Tongue (tissue), 2 donors: ENCODE results near the gene ARHGAP25. TPM values are rescaled to one million over a fixed set of nuclear protein-coding genes. Genes with fewer than 3 reads are reported as not detected.
A peak's percentile ranks its signal among the peaks of the same experiment; 100 is the strongest.

ENCODE experiments used
- DNase-seq: peaks from one replicate; pipeline ENCODE4 v3.0.0-alpha.2; 2015
- total RNA-seq: library from RNA; depleted of rRNA; stranded (reverse); fragments of >200 nt; gene quantifications from one replicate; pipeline ENCODE4 v1.2.3, GENCODE V29; 2014

Gene ARHGAP25, protein sequence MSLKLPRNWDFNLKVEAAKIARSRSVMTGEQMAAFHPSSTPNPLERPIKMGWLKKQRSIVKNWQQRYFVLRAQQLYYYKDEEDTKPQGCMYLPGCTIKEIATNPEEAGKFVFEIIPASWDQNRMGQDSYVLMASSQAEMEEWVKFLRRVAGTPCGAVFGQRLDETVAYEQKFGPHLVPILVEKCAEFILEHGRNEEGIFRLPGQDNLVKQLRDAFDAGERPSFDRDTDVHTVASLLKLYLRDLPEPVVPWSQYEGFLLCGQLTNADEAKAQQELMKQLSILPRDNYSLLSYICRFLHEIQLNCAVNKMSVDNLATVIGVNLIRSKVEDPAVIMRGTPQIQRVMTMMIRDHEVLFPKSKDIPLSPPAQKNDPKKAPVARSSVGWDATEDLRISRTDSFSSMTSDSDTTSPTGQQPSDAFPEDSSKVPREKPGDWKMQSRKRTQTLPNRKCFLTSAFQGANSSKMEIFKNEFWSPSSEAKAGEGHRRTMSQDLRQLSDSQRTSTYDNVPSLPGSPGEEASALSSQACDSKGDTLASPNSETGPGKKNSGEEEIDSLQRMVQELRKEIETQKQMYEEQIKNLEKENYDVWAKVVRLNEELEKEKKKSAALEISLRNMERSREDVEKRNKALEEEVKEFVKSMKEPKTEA
- total RNA-seq: 5.4 TPM

DNA sequence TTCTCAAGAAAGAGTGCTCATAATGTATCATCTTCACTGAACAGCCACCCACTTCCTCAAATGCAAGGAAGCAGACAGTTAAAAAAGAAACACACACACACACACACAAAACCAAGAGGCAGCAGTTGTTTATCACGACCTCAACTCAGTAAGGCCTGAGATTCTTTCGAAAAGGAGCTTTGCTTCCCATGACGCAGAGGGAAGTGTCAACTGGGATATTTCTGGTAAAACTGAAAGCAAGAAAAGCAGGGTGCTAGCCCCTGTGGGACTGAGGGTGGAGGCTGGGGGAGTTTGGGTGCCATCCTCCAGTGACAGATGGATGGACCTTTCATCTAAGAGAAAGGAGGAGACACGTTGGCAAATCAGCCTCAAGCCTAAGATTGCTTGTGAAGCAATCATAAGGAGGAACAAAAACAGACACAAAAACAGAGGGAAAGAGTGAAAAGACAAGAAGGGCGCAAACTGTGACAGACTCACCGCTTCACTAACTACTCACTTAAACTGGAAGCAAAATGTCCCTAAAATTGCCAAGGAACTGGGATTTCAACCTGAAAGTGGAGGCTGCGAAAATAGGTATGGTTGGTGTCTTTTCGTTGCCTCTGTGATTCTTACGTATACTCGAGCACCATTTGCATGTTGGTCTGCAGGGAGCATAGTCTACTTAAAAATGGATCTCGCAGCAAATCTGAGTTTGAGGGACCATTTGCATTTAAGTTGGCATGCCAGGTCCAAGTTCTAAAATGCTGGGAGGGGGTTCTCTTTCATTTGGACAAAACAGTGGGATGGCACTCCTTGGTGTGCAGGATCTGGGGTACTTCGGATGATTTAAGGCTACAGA, at the start of gene ARHGAP25:
ARHGAP25 (plus strand) TSS at position 124 of the 838 bp plus-strand sequence; CDS start at position 513, 389 bp downstream.
- DNase-seq: no peak

DNA sequence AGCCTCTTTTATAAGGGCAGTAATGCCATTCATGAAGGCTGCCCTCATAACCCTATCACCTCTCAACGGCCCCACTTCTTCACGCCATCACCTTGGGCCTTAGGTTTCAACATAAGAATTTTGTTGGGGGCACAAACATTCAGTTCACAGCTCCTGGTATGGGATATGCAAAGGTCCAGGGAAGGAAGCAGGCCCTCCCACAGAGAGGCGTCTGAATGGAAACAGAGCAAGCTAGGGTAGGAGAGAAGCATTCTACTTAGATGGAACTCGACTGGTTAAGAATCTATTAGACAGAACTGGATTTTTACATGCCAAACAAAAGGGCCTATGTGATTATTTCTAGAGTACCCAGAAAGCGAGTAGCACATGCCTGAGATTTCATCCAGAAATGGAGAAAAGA, 48.4 kb upstream of the ARHGAP25 start:
- no peak for DNase-seq

DNA sequence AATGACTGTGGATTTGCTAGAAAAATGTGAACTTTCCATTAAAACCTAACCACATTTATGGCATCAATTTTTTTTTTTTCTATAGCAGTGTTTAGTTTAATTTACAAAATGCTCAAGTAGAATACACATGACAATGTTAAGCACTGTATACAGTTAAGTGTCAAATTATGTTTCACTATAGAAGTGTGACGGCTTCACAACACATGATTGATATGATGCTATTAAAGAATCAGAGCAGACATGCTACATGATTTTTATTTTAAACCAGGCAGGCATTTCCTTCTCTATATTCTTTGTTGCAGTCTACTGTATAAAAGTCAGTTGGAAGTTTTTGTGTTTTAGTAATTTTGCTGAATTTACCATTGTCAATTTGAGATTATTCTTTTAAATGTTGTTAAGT, 47.6 kb upstream of the ARHGAP25 start:
- no peak for DNase-seq

DNA sequence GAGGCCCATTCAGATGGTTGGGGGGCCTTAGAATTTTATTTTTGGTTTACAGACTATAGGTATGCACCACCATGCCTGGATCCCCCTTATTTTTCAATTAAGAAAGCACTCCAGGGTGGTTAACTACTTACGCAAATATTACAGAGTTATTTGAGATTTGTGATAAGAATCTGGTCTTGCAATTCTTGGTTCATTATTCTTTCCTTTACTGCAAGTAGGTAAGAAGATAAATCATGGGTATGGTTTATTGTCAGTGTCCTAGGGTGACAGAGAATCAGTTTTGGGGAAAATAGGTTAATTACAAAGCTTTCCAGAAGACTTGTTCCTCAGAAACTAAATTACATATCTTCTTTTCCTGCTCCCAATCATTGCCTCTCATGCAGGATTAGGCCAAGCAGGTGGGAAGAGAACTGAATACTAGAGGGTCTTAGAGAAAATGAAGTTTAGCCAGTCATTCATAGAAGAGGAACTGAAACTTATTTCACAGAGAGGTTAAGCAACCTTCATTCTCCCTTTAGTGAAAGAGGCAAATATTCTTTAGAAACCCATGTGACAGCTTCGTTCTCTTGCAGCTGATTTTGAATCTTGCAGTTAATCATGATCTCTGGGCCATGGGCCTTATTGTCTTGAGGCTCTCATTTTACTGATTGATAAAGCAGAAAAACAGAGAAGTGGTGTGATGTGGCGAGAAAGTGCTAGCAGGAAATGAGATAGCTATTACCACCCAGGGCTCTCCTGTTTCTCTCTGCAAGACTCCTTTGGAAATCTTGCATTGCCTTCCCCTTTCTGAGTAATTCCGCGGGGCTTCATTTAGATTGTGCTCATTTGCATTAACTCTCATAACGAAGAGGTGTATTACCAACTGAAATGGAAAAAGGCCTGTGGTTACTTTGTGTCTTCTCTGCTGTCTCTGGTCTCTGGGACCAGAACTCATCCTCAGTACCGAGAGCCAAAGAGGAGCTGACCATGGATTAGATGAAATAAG, 44.8 kb upstream of the ARHGAP25 start:
- DNase-seq: no peak

DNA sequence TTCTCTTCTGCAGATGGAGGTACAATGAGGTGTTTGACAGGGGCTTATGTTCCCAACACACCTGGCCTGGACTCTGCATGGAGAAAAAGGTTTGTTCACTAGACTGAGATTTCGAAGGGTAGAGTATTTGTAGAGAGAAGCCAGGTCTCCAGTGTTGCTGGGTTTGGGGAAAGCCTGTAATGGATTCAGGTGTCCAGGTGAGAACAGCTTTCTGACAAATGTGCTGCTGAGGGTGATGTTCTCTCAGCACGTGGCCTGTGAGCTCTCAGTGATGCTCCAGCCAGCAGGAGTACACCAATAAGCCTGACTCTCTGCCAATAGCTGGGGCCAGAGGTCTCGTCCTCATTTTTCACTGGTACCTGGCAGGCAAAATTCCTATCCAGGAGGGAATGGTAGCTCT, 43.8 kb upstream of the ARHGAP25 start:
- no peak for DNase-seq

DNA sequence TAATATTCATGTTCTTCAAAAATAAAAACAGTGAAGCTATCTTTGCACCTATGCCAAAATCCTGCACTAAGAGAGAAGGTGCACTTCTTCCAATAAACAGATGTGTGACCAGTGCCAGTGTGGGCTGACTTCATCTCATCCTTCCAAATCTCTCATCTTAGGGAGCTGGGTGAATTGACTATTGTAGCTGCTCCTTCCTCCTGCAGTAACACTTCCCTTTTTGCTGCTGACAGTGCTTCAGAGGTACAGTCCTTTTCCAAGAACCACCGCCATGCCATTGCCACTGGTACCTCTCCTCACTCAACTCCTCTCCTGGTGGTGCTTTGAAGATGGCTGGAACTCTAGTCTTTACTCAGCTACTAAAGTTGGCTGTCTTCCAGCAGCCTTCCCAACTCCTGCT, 42.1 kb upstream of the ARHGAP25 start:
- no peak for DNase-seq

DNA sequence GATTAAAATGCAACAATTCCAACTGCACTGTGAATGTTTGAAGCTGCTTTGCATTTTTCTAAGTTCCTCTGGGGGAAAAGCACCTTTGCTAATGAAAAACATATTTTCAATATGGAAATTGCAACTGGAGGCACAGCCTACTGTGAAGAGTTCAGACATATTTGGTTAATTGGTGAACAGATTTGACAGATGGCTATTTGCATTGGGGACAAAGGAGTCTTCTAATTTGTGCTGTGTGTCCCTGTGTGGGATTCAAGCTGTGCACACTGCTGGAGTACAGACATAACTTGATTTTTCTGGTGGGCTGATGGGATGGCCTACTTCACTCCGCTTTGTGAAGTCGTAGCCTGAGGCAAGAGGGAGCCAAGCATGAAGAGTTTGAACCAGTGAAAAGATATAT, 40.7 kb upstream of the ARHGAP25 start:
- DNase-seq: no peak

DNA sequence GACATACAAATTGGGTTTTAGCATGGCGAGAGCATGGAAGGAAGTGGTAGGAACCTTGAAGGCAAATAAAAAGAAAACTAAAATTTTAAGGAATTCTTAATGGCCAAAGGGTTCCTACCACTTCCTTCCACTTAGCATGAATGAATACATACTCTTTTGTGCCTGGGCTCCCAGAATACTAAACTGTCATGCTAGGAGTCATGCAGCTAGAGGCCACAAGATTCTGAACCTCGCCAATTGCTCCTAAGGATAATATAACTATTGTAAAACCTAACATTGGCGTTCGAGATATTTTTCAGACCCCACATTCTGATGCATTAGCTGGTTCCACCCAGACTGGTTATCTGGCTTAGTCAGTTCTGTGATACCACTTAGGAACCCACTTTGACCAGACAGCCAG, 38.6 kb upstream of the ARHGAP25 start:
- DNase-seq: no peak

DNA sequence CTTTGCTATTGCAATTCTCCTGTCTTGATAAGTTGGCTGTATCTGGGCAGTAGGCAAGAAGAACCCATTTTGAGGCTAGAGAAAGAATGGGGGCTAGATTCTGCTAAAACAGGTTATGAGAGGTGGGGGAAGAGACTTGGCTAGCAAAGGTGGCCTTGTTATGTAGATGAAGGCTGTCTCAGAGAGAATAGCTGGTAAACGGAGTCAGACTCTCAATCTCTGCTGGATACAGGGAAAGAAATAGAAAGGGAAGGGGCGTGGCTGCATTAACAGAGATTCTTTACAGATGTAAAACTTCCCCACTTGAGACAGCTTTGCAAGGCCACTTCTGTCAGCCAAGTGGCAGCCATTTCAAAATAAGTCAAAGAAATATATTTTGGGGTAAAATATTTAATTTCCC, 38.1 kb upstream of the ARHGAP25 start:
- DNase-seq: no peak

DNA sequence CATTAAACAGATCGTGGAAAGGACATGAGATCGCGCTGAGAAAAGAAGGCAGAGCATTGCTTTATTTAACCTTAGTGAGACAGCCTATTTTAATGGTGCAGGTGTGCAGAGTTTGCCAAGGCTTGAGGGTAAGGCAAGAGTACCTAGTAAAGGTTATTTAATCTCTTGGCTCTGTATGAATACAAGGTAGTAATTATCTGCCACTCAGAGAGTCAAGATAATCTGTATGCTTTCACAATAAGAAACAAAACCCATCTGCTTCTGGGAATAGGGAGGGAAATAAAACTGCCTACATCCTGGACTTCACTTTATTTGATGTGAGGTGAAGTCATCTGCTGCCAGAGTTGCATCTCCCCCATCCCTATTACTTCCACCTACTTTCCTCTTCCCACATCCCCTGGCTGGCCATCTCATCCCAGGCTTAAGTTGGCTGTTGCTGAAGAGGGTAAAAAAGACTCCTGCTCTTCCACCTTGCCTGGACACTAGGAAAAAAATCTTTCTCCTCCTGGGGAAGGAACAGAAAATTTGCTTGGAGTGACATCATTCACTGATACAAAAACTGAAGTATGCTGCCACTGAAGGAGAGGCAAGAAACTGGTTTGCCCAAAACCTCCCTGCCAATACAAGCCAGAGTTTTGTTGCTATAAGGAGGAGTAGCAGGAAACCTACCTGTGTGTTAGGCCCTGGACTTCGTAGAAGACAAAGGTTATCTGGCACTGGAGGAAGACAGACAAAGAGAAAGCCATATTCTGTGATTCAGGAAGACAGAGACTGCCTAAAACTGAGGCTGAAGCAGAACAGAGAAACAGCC, 35.8 kb upstream of the ARHGAP25 start:
- DNase-seq: no peak

DNA sequence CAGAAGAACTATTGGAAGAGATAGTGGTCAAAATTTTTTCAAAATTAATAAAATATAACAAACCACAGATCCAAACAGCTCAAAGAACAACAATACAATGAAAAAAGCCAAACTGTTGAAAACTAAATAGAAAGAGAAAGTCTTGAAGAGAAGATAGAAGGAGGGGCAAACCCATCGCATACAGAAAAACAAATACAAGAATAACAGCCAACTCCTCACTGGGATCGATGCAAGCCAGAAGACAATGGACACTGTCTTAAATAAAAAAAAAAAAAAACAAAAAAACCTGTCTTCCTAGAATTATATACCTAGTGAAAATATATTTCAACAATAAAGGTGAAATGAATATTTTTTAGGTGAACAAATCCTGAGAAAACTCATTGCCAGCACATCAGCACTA, 34.1 kb upstream of the ARHGAP25 start:
- DNase-seq: no peak

DNA sequence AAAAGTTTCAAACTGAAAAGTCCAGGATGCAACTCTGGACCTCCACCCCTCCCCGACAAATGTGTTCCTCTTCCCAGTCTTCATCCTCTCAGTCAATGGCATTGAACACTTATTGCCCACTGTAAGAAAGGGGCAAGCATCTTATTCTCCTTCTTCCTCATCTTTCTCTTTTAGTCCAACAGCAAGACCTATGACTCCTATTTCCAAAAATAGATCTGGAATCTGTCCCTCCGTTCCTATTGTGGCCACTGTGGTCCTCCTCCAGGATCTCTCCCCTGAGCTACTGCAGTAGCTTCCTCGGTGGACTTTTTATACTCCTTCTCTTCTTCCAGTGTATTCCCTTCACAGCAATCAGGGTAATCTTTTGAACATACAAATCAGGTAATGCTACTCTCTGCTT, 28.0 kb upstream of the ARHGAP25 start:
- DNase-seq: no peak

DNA sequence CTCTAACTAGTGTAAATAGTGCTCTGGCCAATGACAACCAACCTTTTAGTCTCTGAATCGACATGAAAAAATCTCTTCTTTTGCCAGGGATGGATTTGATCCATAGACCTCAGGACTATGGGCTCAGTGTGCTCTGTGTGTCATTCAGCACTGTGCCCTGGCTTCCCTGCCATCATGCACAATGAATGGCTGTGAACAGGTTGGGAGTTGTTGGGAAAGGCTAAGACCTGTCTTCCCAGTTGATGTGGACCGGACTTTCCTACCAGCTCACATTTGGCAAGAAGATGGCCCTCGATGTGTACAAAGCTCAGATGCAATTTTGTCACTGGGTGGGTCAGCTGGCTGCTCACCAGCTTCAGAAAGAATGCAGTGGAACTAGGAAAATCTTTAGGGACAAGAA, 26.0 kb upstream of the ARHGAP25 start:
- DNase-seq: no peak

DNA sequence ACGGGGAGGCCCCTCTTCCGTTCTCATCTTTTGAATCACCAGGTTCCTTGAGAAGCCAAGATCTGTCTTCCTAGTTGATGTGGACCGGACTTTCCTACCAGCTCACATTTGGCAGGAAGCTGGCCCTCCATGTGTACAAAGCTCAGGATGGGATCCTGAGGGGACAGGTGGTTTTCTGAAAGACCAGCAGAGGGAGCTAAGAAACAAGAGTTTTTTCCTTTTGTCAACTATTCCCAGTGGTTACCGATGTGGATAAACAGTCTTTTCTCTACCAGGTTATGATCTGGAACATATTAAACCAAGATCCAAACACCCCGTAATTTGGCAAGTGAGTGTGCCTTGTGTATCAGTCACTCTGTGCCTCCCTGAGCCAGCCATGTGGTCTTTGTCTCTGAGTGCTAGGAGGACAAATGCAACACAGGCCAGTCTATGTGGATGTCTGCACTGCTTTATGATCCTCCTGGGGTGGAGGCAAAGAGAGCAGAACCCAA, 25.1 kb upstream of the ARHGAP25 start:
- DNase-seq: peak; percentile 48

DNA sequence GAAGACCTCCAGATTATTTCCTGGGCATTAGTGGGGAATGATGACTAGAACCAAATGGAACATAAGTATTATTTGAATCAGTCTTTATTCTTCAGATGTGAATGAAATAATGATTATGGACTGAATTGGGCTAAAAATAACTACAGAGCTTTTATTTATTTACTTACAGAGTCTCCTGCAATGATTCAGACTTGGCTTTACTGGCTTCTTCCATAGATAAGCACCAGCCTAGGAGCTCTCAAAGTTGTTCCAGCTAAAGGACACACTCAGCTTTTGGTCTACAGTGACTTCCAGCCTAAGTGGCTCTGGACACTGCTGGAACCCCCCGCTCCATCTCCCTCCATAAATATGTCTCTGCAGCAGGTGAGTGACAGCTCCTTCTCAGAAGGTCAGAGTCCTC, 24.3 kb upstream of the ARHGAP25 start:
- no peak for DNase-seq

DNA sequence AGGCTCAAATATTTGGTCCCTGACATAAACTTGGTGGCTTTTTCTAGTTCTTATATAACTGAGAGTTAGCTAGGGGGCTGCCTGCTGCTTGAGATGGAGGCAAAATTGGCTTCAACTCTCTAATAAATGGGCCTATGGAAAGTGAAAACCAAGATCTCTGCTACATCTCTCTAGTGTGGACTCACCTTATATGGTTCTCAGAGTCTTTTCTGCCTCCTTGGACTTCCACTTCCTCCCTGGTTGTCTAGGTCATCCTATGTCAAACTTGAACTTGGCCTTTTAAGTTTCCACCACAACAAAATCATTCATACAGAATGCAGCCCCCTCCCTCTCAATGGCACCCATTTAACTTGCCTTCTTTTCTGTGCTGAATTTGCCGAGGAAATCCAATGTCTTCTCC, 23.9 kb upstream of the ARHGAP25 start:
- DNase-seq: no peak

DNA sequence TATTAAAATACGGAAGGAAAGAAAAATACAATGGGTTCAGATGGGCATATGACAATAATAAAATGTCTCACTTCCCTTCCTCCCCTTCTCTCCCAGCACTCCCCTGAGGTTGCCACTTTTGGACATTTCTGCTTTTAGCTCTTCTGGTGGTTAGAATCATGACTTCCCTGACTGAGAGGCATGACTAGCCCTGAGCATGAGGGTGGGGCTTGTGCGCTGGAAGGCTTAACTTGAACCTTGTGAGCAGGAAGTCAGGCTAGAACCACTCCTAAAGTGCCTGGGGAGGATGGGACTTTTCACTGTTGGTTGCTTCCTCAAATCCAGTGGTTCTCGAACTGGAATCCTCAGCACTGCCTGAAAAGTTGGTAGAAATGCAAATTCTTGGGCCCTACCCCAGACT, 19.7 kb upstream of the ARHGAP25 start:
- peak; percentile 18 for DNase-seq

DNA sequence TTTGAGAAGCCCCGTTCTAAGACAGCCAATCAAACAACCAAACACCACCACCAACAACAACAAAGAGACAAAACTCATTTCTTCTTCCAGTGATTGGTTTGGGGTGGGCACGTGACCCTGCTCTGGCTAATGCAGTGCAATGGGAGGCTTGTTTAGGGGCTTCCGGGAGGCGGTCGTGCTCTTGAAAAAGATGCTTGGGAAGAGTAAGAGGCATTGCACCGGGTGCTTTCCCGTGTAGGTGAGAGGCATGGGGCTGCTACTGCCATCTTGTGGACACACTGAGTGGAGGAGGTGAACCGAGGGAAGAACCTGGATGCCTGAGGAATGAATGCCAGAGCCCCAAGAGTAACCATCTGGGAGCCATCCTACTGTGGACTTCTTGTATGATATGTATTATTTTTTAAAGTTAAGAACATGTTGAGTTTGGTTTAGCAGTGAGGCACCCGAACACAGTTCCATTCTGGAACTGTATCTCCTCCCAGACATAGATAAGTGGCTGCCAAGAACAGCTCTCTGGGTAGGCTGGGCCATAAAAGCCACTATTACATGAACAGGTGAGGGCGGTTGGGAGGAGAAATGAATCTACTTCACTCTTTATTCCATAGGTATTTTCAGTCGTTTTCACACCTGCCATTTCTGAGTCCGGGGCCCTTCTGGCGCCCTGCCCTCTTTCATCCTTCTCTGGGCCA, 19.1 kb upstream of the ARHGAP25 start:
- peak; percentile 51 for DNase-seq

DNA sequence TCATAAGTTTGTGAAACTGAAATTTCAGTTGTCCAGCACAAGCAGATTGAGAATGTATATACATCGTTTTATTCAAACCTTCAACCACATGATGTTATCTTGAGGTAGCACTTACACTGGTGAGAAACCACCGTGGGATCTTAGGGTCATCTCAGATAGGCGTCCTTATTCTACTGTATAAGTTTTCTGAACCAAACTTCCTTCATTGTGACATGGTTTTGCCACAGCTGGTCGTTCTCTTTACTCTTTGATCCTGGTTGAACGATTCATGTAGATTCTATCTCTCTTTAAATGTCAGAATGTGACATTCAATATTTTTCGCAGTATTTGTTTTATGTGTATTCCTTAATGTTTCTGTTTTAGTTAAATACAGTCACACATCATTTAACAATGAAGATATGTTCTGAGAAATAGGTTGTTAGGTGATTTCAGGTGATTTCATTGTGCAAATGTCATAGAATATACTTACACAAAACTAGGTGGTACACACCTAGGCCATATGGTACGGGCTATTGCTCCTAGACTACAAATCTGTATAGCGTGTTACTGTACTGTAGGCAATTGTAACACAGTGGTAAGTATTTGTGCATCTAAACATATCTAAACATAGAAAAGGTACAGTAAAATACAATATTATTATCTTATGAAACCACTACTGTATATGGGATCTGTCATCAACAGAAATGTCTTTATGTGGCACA, 17.9 kb upstream of the ARHGAP25 start:
- DNase-seq: no peak

DNA sequence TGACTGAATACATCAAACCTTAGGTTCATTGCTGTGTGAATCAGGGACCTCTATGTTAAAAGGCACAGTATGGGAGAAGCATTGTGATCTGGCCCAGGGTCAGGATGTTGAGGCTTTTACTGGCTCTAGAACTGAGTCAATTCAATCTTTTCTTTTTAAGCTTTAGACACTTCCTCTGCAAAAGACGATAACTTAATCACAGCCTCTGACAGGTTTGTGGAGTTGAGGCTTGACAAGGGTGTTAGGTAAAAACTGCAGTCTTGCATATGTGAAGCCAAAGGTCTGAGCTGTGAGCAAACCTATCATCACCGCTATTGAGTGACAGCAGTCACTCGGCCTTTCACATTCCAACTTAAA, 17.3 kb upstream of the ARHGAP25 start:
- no peak for DNase-seq
